Measurements from ENCODE around the gene UNK. TPM values are rescaled to one million over a fixed set of nuclear protein-coding genes. Genes with fewer than 3 reads are reported as not detected.

The UNK gene
- total and polyA plus RNA-seq, 2 of the 13 experiments (the other 11 are each of a cell fraction or from before 2014, with no cell fraction given), result 31.6 to 33.0 TPM

- TF ChIP-seq ZBTB40 (IDR thresholded peaks at IDR 0.05) (no peak), ZBTB40 (CRISPR knock-in tag; IDR thresholded peaks at IDR 0.05) (no peak), SOX5 (CRISPR knock-in tag; IDR thresholded peaks at IDR 0.05; ENCODE audit: borderline replicate concordance) (no peak; the same call in 1 of the 2 replicates), HNRNPL (IDR thresholded peaks at IDR 0.05; ENCODE audit: low read depth, low read length) (no peak), FLYWCH1 (CRISPR knock-in tag; IDR thresholded peaks at IDR 0.05) (no peak), ZZZ3 (CRISPR knock-in tag; IDR thresholded peaks at IDR 0.05; ENCODE audit: borderline replicate concordance) (no peak), ARID3A (IDR thresholded peaks at IDR 0.05; ENCODE audit: low read depth, low read length) (no peak), AHR (CRISPR knock-in tag; IDR thresholded peaks at IDR 0.05) (no peak), HNF4A (CRISPR knock-in tag; IDR thresholded peaks at IDR 0.05) (no peak), IRF1 (CRISPR knock-in tag; IDR thresholded peaks at IDR 0.05; ENCODE audit: low read depth) (no peak), ZNF329 (CRISPR knock-in tag; IDR thresholded peaks at IDR 0.05; ENCODE audit: low read depth) (no peak), ZNF605 (CRISPR knock-in tag; IDR thresholded peaks at IDR 0.05) (no peak), THAP11 (CRISPR knock-in tag; IDR thresholded peaks at IDR 0.05) (no peak), JUNB (CRISPR knock-in tag; IDR thresholded peaks at IDR 0.05; ENCODE audit: borderline replicate concordance) (no peak), THAP9 (CRISPR knock-in tag; IDR thresholded peaks at IDR 0.05; ENCODE audit: borderline replicate concordance) (no peak), U2AF2 (IDR thresholded peaks at IDR 0.05; ENCODE audit: low read depth, low read length) (no peak), FOXM1 (CRISPR knock-in tag; IDR thresholded peaks at IDR 0.05) (no peak)
Measured at GRCh38 chr17:75844530-75845057, 60.0 kb downstream of the UNK start (continued).

Data from HepG2 (cell line).